ENCODE results near the gene PPT2.
"Not testable (repeated sequence)": the region's sequence is repeated elsewhere in the genome, so short reads cannot be mapped to it uniquely, and the experiment has no call there.

The PPT2 gene

GRCh38 chr6:32190911-32191677, 37.2 kb downstream of the PPT2 start:
- no peak for DNase-seq

GRCh38 chr6:32191696-32192607, 38.0 kb downstream of the PPT2 start:
- no peak for DNase-seq

GRCh38 chr6:32192608-32193039, 38.7 kb downstream of the PPT2 start, which contains the start of gene GPSM3:
Gene GPSM3, minus strand, starts transcription at chr6:32192643. Its CDS starts 130 bp downstream, at chr6:32192513.
- peak; percentile 71 for DNase-seq

GRCh38 chr6:32193096-32193495, 39.2 kb downstream of the PPT2 start:
- not testable (repeated sequence) for DNase-seq

- DNase-seq, result no peak
These were observed 40.4 kb downstream of the PPT2 start for GRCh38 chr6:32194388-32194787.

GRCh38 chr6:32194825-32195651, 41.1 kb downstream of the PPT2 start:
- DNase-seq, result peak; percentile 43

- peak; percentile 100 for DNase-seq
These were observed 41.6 kb downstream of the PPT2 start for GRCh38 chr6:32195652-32195901.

GRCh38 chr6:32195902-32196681, 42.2 kb downstream of the PPT2 start:
- DNase-seq, result peak; percentile 84

GRCh38 chr6:32196682-32197616, 43.0 kb downstream of the PPT2 start:
- no peak for DNase-seq

GRCh38 chr6:32198345-32198696, 44.4 kb downstream of the PPT2 start:
- no peak for DNase-seq

GRCh38 chr6:32198866-32199265, 44.9 kb downstream of the PPT2 start:
- DNase-seq, result no peak

- DNase-seq, result no peak
These were observed 47.0 kb downstream of the PPT2 start for GRCh38 chr6:32200711-32201475.

GRCh38 chr6:32202186-32202585, 48.2 kb downstream of the PPT2 start:
- no peak for DNase-seq

GRCh38 chr6:32203426-32204267, 49.7 kb downstream of the PPT2 start:
- DNase-seq, result no peak

- no peak for DNase-seq
These were observed 50.4 kb downstream of the PPT2 start for GRCh38 chr6:32204268-32204715.

GRCh38 chr6:32208996-32209395, 55.1 kb downstream of the PPT2 start:
- no peak for DNase-seq

- DNase-seq, result no peak
These were observed 56.3 kb downstream of the PPT2 start for GRCh38 chr6:32210191-32210601.

- not testable (repeated sequence) for DNase-seq
These were observed 57.5 kb downstream of the PPT2 start for GRCh38 chr6:32211432-32211831.

GRCh38 chr6:32212076-32212760, 58.3 kb downstream of the PPT2 start:
- DNase-seq, result no peak

Data from stimulated activated CD4-positive, alpha-beta T cell treated with anti-CD3 and anti-CD28 coated beads, Interleukin-15, amount 100 ng/mL, for 24 hours (primary cell).